Activated T-cell treated with anti-CD3 and anti-CD28 coated beads, Interleukin-2, amount 50 U/mL, for 1 hour (primary cell): ENCODE data around the gene NUDT3.

Experiments
- DNase-seq: peaks from one replicate; pipeline ENCODE4 v3.0.0-alpha.2; 2020

The NUDT3 gene

GRCh38 chr6:34318499-34319470 lies 73.7 kb downstream of the NUDT3 start:
- DNase-seq = no peak

DNA sequence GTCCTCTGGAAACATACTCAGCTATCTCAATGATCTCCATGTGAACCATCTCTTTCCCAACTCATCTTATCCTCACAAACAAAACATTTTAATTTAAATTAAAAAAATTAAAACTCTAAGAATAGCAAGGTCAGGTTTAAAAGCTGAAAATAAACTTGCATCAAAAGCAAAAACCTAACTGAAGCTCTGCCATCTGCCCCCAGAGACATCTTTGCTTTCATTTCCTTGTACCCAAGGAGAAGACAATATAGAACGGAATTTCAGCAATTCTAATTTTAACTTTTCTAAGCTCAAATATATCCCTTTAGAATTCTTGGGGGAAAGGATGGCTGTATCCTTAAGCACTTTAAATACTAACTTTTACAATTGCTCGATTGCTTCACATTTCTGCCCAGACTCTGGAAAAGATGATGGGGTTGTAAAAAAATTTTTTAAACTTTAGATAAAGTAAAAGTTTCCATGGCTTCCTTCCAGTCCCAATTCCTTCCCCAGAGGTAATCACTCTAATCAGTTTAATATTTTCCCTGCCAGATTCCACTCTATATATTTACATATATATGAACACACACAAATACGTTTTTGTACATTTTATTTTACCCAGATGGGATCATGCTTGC lies 74.5 kb downstream of the NUDT3 start:
- no peak for DNase-seq

DNA sequence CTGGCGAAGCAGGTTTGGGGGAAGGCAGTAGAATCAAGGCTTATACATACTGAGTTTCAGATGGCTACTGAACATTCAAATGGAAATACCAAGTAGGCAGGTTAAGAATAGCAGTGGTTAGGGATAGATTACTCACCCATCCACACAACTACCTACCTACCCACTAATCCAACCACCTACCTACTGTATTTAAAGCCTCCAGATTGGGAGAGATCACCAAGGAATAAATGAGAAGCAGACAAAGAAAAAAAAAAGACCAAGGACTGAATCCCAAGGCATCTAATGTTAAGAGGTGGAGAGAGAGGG lies 75.3 kb downstream of the NUDT3 start:
- no peak for DNase-seq

GRCh38 chr6:34316431-34317171 lies 75.9 kb downstream of the NUDT3 start:
- DNase-seq = no peak

DNA sequence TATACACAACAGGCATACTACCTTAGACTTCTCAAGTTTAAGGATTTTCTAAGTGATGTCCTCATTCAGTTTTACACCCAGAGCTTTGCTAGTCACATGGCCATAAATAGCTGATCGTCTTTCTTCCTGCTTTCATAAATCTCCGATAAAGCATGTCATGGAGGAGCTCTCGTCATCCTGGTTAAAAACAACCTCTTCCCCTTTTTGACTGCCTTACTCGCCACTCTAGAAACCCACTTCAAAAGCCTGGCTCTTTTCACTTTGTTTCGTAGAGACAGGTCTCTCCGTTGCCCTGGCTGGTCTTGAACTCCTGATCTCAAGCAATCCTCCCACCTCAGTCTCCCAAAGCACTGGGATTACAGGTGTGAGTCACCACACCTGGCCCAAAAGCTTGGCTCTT lies 76.7 kb downstream of the NUDT3 start:
- DNase-seq = no peak

GRCh38 chr6:34315256-34315655 lies 77.2 kb downstream of the NUDT3 start:
- DNase-seq = no peak

GRCh38 chr6:34312259-34312658 lies 80.2 kb downstream of the NUDT3 start:
- DNase-seq = no peak

GRCh38 chr6:34310817-34311216 lies 81.7 kb downstream of the NUDT3 start:
- DNase-seq = no peak

GRCh38 chr6:34308483-34308882 lies 84.0 kb downstream of the NUDT3 start:
- no peak for DNase-seq

- no peak for DNase-seq
Measured at GRCh38 chr6:34305982-34306708, 86.3 kb downstream of the NUDT3 start.

DNA sequence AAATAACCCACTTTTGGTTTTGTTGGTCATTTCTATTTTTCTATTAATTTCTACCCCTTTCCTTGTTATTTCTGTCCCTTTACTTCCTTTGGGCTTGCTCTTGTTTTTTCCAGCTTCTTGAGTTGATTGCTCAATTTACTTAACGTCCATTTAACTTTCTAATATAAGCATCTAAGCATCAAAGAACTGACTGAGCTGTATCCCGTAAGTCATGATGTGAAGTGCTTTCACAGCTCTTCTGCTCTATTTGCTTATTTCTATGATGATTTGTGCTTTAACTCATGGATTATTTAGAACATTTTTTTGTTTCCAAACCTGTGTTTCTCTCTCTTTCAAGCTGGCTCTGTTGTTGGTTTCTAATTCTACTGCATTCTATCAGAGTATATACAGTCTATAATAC lies 87.0 kb downstream of the NUDT3 start:
- DNase-seq = no peak

- no peak for DNase-seq
Measured at GRCh38 chr6:34304164-34304563, 88.3 kb downstream of the NUDT3 start.

GRCh38 chr6:34302929-34303328 lies 89.5 kb downstream of the NUDT3 start:
- no peak for DNase-seq

GRCh38 chr6:34301408-34301807 lies 91.1 kb downstream of the NUDT3 start:
- no peak for DNase-seq

GRCh38 chr6:34300332-34300751 lies 92.1 kb downstream of the NUDT3 start:
- DNase-seq = no peak

DNA sequence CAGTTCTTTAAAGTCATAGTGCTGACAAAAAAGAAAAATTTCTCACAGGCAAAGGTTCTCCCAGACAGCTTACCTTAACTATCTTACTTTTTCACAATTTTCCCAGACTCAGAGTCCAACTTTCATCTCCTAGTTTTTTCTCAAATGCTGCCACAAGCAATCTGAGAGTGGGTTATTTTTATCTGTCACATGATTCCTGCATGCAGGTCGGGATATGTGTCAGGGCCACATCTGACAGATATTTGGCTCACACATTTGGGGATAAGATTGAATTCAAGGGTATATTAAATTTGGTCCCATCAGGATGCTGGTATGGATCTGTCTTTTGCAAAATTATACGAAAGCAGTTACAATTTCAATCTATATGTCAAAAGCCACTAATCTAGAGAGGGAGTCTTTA lies 93.5 kb downstream of the NUDT3 start:
- DNase-seq = no peak

DNA sequence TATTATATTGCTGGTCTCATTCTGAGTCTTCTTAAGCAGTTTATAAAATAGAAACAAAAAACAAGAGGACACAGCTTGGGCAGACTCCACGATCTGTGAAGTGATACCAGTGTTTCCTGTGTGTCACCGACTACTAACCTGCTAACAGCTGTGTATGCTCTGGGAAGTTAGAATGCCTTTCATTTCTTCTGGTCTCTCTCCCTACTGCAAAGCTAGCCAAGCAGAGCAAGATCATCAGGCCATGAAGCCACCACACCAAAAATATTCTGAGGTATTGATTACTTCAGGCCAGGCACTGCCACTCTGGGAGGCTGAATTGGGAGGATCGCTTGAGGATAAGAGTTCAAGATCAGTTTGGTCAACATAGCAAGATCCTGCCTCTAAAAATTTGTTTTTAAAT lies 96.7 kb downstream of the NUDT3 start:
- DNase-seq = no peak

DNA sequence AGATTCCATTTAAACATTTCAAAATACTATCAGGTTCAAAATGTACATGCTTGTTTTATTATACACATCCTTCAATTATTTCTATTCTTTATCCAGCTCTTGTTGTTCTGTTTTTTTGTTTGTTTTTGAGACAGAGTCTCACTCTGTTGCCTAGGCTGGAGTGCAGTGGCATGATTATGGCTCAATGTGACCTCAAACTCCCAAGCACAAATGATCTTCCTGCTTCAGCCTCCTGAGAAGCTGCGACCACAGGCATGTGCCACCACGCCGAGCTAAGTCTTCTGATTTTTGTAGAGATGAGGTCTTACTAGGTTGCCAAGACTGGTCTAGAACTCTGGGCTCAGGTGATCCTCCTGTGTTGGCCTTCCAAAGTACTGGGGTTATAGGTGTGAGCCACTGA lies 99.5 kb downstream of the NUDT3 start:
- no peak for DNase-seq

DNA sequence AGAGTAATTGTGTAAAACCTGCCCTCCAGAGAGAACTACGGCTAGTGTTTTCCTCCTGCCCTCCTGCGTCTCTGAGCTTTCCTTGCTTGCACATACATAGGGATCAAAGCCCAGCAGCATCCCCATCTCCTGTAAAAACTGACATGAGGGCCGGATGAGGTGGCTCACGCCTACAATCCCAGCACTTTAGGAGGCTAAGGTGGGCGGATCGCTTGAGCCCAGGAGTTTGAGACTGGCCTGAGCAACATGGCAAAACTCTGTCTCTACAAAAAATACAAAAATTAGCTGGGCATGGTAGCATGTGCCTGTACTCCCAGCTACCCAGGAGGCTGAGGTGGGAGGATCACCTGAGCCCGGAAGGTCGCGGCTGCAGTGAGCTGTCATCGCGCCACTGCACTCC lies 103.3 kb downstream of the NUDT3 start:
- no peak for DNase-seq

DNA sequence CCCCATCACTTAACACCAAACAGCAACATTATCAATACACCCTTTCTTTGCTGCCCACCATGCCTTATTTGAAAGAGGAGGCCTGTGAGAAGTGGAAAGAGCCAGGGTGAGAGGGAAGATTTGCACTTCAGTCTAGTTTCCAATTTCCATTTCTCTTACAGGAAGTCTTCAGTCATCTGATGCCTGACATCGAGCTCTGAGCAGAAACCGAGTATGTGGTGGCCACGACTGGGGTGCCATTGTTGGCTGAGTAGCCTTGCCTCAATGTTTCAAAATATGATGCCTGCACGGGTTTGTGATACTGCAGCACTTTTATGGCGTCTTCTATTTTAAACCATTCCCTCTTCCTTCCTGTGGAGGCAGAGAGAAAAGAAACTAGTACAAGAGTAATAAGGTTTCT lies 103.9 kb downstream of the NUDT3 start:
- no peak for DNase-seq

DNA sequence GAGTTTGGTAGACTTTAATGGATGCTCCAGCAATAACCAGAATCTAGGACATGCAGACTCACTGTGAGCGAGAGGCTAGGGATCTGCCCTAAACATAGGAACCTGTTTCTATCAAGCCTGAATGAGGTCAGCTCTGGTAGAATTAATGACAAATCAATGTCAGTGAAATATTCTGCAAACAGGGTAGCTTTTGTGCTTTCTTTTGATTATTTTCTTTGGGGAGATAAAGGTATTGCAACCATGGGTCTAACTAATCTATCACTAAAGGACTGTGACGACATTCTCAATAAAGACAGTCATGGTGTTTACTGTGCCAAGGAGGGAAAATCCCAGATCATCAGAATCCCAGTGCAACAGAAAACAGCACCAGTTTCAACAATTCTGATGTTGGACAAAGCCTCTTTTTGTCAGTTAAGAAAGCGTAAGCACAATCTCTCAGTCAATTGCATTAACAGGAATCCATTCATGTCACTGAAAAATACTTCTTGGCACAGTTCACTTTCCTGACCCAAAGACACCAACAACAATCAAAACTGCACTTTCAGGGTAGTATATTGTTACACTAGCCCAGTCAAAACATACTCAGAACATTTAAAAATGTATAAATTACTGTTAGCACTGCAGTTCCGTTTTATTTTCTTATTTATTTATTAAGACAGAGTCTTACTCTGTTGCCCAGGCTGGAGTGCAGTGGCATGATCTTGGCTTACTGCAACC lies 106.9 kb downstream of the NUDT3 start:
- DNase-seq = no peak
